ENCODE measurements around the gene MVB12B. TPM values are rescaled to one million over a fixed set of nuclear protein-coding genes. Genes with fewer than 3 reads are reported as not detected.

Gene MVB12B
- total RNA-seq, 4 donors from 2014 or later: 10.2 to 25.7 (median 14.0) TPM

DNA sequence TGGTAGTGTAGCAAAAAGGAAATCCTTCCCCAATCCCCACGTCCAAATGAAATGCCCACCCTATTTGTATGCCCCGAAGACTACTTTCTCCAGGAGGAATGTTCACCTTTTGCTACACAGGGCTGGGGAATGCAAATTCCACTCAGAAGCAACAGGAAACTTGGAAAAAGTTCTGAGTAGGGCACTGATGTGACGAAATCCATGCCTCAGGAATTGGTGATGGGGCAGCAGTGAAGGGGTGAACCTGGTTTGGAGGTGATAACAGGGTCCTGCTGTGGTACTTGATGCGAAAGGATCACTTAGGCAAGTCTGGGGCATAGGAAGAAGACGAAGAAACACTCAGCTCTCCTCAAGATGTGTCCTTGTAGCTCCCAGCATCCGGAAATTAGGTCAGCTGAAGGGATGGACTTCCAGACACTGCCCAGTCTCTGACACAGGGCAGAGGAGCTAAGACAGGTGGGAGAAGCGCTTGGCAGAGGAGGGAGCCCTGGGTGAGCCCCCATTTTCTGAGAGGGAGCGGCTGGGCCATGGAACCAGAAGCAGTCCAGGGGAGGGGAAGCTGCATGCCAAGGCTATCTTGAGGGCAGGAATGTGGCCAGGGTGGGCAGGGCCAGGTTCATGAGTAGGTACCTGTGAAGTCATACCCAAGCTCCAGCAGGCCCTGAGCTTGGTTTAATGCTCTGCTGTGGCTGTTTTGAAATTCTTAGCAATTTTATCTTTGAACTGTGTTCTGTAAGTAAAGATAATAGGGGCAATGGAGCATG, 22.2 kb upstream of the MVB12B start:
- WGBS: 95% methylated on average over 8 of the region's 8 CpGs

DNA sequence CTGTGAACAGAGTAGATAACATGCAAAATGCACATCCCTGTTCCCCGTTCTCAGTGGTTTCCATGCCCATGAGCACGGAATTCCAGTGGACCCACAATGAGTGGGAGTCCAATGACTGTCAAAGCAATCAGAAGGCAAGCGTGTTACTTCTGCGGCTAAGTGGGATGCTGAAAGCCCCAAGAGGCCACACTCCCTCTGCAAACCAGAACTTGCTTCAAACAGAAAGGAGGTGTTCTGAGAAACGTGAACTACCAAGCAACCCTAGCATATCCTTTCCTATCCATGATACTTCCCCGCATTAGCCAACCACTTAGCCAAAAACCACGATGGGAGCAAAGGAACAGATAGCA, 21.7 kb upstream of the MVB12B start:
- Histone ChIP-seq H3K4me1 (peaks cover 3% of the 10 kb centered on the region), H3K27ac (no peak overlapping the region), H3K36me3 (no peaks in the 10 kb centered on the region), H3K27me3 (no peaks in the 10 kb centered on the region), H3K9me3 (no peaks in the 10 kb centered on the region), H3K4me3 (no peak overlapping the region)
- TF ChIP-seq POLR2AphosphoS5 (IDR thresholded peaks at IDR 0.05) (no peak), POLR2A (IDR thresholded peaks at IDR 0.05) (no peak), EP300 (IDR thresholded peaks at IDR 0.05) (no peak)
- TF ChIP-seq, protein P1, sequence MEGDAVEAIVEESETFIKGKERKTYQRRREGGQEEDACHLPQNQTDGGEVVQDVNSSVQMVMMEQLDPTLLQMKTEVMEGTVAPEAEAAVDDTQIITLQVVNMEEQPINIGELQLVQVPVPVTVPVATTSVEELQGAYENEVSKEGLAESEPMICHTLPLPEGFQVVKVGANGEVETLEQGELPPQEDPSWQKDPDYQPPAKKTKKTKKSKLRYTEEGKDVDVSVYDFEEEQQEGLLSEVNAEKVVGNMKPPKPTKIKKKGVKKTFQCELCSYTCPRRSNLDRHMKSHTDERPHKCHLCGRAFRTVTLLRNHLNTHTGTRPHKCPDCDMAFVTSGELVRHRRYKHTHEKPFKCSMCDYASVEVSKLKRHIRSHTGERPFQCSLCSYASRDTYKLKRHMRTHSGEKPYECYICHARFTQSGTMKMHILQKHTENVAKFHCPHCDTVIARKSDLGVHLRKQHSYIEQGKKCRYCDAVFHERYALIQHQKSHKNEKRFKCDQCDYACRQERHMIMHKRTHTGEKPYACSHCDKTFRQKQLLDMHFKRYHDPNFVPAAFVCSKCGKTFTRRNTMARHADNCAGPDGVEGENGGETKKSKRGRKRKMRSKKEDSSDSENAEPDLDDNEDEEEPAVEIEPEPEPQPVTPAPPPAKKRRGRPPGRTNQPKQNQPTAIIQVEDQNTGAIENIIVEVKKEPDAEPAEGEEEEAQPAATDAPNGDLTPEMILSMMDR (IDR thresholded peaks at IDR 0.05): no peak
- no peak for DNase-seq (ENCODE audit: low spot score in 2 of 2)
- WGBS: 88% methylated on average over 7 of the region's 7 CpGs

More for the DNA sequence above, 22.2 kb upstream of the MVB12B start:
- Histone ChIP-seq H3K4me1 (peaks cover 3% of the 10 kb centered on the region), H3K27ac (no peak overlapping the region), H3K27me3 (no peaks in the 10 kb centered on the region), H3K36me3 (no peaks in the 10 kb centered on the region), H3K9me3 (no peaks in the 10 kb centered on the region), H3K4me3 (no peak overlapping the region)
- DNase-seq (ENCODE audit: low spot score in 2 of 2): no peak
- no peak for TF ChIP-seq EP300 (IDR thresholded peaks at IDR 0.05)

DNA sequence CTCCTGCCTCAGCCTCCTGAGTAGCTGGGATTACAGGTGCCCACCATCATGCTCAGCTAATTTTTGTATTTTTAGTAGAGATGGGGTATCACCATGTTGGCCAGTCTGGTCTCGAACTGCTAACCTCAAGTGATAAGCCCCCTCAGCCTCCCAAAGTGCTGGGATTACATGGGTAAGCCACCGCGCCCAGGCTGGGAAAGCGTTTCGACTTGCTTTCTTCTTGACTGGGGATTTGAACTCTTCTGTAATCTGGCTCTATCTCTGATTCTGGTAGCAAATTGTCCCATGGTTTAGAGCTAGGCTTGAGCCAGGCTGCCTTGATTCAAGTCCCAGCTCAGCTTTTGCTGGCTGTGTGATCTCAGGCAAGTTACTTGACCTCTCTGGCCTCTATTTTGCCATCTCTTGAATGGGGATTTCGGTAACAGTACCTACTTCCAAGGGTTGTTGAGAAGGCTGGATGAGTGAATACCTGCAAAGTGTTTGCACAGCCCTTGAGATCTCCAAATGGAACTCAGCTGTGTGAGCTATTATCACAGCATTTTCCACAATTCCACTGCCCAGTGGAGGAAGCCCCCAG, 20.5 kb upstream of the MVB12B start:
- H3K4me1 ChIP-seq: peaks cover 3% of the 10 kb centered on the region
- no peaks in the 10 kb centered on the region for H3K9me3 ChIP-seq
- TF ChIP-seq POLR2A (IDR thresholded peaks at IDR 0.05): no peak
- TF ChIP-seq POLR2AphosphoS5 (IDR thresholded peaks at IDR 0.05): no peak
- TF ChIP-seq, protein P1 (IDR thresholded peaks at IDR 0.05): no peak
- no peak for TF ChIP-seq EP300 (IDR thresholded peaks at IDR 0.05)
- no peaks in the 10 kb centered on the region for H3K27me3 ChIP-seq
- WGBS: 98% methylated on average over 6 of the region's 6 CpGs
- H3K27ac ChIP-seq: no peak overlapping the region
- no peaks in the 10 kb centered on the region for H3K36me3 ChIP-seq
- no peak for DNase-seq (ENCODE audit: low spot score in 2 of 2)
- H3K4me3 ChIP-seq: no peak overlapping the region

DNA sequence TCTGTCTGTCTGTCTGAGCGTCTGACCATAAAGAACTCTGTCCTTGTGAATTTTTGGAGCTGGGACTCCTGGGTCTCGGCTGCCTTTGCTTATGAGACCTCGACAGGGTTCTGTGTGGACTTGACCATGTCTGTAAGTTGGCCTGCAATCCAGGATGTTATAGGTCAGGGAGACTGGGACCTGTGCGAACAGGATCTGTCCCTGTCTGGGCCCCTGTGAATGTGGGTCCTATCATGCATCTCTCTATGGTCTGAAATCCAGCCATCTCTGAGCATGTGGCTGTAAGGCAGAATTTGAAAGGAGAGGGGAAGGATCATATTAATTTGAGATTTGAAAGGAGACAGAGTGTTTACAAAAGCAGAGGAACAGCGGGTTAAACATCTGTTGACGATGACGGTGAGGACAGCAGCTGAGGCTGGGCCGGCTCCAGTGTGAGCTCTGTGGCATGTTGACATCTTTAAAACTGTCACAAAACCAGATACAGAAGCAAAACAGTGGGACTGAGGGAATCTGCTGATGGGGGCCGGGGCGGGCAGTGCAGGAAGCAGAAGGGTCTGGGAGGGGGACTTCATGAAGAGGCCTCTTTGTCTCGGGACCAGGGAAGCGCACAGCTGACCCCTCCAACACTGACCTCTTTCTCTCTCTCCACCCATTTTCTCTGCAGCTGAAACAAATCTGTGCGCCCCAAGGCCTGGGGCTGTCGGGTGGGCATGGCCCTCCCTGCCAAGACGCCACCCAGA, 19.1 kb upstream of the MVB12B start:
- H3K36me3 ChIP-seq: no peaks in the 10 kb centered on the region
- no peaks in the 10 kb centered on the region for H3K4me1 ChIP-seq
- H3K27me3 ChIP-seq: no peaks in the 10 kb centered on the region
- no peak for DNase-seq (ENCODE audit: low spot score in 2 of 2)
- H3K9me3 ChIP-seq: no peaks in the 10 kb centered on the region
- no peak for TF ChIP-seq EP300 (IDR thresholded peaks at IDR 0.05)
- H3K4me3 ChIP-seq: no peak overlapping the region
- no peak overlapping the region for H3K27ac ChIP-seq
- 73% methylated on average over 15 of the region's 15 CpGs for WGBS

DNA sequence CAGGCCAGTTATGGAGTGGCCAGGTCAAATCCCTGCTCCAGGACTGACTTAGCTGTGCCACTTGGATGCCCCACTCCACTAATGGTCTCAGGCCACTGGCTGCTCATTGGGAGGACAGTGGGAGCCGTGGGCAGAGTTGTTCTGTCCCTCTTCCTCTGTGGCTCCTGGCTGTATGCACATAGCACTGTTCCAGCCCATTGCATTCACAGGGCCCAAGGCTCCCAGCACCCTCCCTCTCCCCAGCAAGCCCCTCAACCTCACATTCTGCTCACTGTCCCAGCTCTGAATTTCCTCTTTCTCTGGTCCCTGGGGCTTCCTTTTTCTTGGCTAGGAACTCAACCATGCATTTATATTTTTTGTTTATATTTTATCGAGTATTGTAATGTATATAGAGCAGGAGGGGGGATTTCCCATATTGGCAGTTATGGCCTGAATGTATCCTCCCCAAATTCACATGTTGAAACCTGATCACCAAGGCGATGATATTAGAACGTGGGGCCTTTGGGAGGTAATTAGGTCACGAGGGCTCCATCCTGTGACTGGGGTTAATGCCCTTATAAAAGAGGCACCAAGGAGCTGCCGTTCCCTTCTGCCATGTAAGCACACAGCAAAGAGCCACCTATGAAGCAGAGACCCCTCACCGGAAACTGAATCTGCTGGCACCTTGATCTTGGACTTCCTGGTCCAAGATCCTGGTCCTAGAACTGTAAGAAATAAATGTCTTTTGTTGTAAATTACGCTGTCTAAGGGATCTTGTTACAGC, 17.0 kb upstream of the MVB12B start:
- Histone ChIP-seq H3K9me3 (no peaks in the 10 kb centered on the region), H3K27me3 (no peaks in the 10 kb centered on the region), H3K4me1 (no peaks in the 10 kb centered on the region), H3K27ac (no peak overlapping the region), H3K36me3 (no peaks in the 10 kb centered on the region), H3K4me3 (no peak overlapping the region)
- WGBS: 62% methylated on average over 8 of the region's 8 CpGs
- no peak for DNase-seq (ENCODE audit: low spot score in 2 of 2)
- TF ChIP-seq POLR2AphosphoS5 (IDR thresholded peaks at IDR 0.05) (no peak), EP300 (IDR thresholded peaks at IDR 0.05) (no peak), POLR2A (IDR thresholded peaks at IDR 0.05) (no peak)
- TF ChIP-seq, protein P1 (IDR thresholded peaks at IDR 0.05): no peak
